KMS-11 (cell line): ENCODE data around the gene DMD.

Experiments used
- H2AFZ ChIP-seq: fragments of 200-600 bp; sonication (generic); 2 replicates; pipeline ENCODE4 v1.6.1; 2016; ENCODE audit warnings: antibody characterized with exemption, mixed run types, low read depth
- H3K27ac ChIP-seq: fragments of 200-600 bp; sonication (generic); 2 replicates; pipeline ENCODE4 v1.6.1; 2016; ENCODE audit warnings: mild to moderate bottlenecking, mixed run types
- H3K27me3 ChIP-seq: fragments of 200-600 bp; sonication (generic); 2 replicates; pipeline ENCODE4 v1.6.1; 2017; ENCODE audit warnings: mild to moderate bottlenecking, low read depth, mixed run types, moderate library complexity; ENCODE audit not compliant: insufficient read depth
- H3K36me3 ChIP-seq: fragments of 200-600 bp; sonication (generic); 2 replicates; pipeline ENCODE4 v1.6.1; 2017; ENCODE audit warnings: mild to moderate bottlenecking, mixed run types; ENCODE audit not compliant: insufficient read depth
- H3K4me1 ChIP-seq: fragments of 200-600 bp; sonication (generic); 2 replicates; pipeline ENCODE4 v1.6.1; 2016; ENCODE audit warnings: mild to moderate bottlenecking, low read depth, mixed run types; ENCODE audit not compliant: poor library complexity, severe bottlenecking
- H3K4me2 ChIP-seq: fragments of 200-600 bp; sonication (generic); 2 replicates; pipeline ENCODE4 v1.7.0; 2016; ENCODE audit warnings: mild to moderate bottlenecking, mixed run types
- H3K4me3 ChIP-seq: fragments of 200-600 bp; sonication (generic); IDR thresholded peaks from 2 replicates; pipeline ENCODE4 v1.6.1; 2017; ENCODE audit warnings: low read depth, low read length, mixed read lengths; ENCODE audit not compliant: insufficient read depth
- H3K79me2 ChIP-seq: fragments of 200-600 bp; sonication (generic); 2 replicates; pipeline ENCODE4 v1.6.1; 2016; ENCODE audit warnings: low read depth, mixed run types; ENCODE audit not compliant: insufficient read depth
- H3K9ac ChIP-seq: fragments of 200-600 bp; sonication (generic); 2 replicates; pipeline ENCODE4 v1.6.1; 2016; ENCODE audit warnings: mild to moderate bottlenecking, mixed run types
- H4K20me1 ChIP-seq: fragments of 200-600 bp; sonication (generic); 2 replicates; pipeline ENCODE4 v1.6.1; 2016; ENCODE audit warnings: mild to moderate bottlenecking, mixed run types; ENCODE audit not compliant: insufficient read depth
- CTCF ChIP-seq: fragments of 200-600 bp; sonication (generic); conservative IDR thresholded peaks from 2 replicates; pipeline ENCODE4 v1.6.1; 2017; ENCODE audit warnings: low read depth, mild to moderate bottlenecking, antibody characterized with exemption, low read length, moderate library complexity, mixed read lengths

DMD gene

GRCh38 chrX:33109858-33110257 is 101.5 kb downstream of the DMD start:
- H3K4me1 ChIP-seq, result no peaks in the 10 kb centered on the region
- TF ChIP-seq CTCF, result no peak
- H4K20me1 ChIP-seq, result no peaks in the 10 kb centered on the region
- no peak overlapping the region for H3K9ac ChIP-seq
- no peaks in the 10 kb centered on the region for H3K79me2 ChIP-seq
- H3K27ac ChIP-seq, result no peak overlapping the region
- H2AFZ ChIP-seq, result no peak overlapping the region
- no peaks in the 10 kb centered on the region for H3K36me3 ChIP-seq
- no peak overlapping the region for H3K4me3 ChIP-seq
- H3K4me2 ChIP-seq, result no peak overlapping the region
- no peaks in the 10 kb centered on the region for H3K27me3 ChIP-seq

- no peaks in the 10 kb centered on the region for H3K36me3 ChIP-seq
- no peaks in the 10 kb centered on the region for H3K27me3 ChIP-seq
- H3K4me1 ChIP-seq, result no peaks in the 10 kb centered on the region
- no peak overlapping the region for H3K4me2 ChIP-seq
- no peak overlapping the region for H3K9ac ChIP-seq
- no peaks in the 10 kb centered on the region for H3K79me2 ChIP-seq
- no peaks in the 10 kb centered on the region for H4K20me1 ChIP-seq
- no peak overlapping the region for H3K27ac ChIP-seq
- H2AFZ ChIP-seq, result no peak overlapping the region
- no peak overlapping the region for H3K4me3 ChIP-seq
- no peak for TF ChIP-seq CTCF
Observed at GRCh38 chrX:33106737-33107136, 104.6 kb downstream of the DMD start.

- Histone ChIP-seq H2AFZ (no peak overlapping the region), H3K4me1 (no peaks in the 10 kb centered on the region), H3K36me3 (no peaks in the 10 kb centered on the region), H3K4me2 (no peak overlapping the region), H3K4me3 (no peak overlapping the region), H3K27me3 (no peaks in the 10 kb centered on the region), H3K79me2 (no peaks in the 10 kb centered on the region), H3K27ac (no peak overlapping the region), H4K20me1 (no peaks in the 10 kb centered on the region), H3K9ac (no peak overlapping the region)
- no peak for TF ChIP-seq CTCF
Observed at GRCh38 chrX:33095079-33095478, 116.3 kb downstream of the DMD start.

GRCh38 chrX:33087411-33087810 is 123.9 kb downstream of the DMD start:
- H3K4me3 ChIP-seq, result no peak overlapping the region
- no peak overlapping the region for H3K4me2 ChIP-seq
- TF ChIP-seq CTCF, result no peak
- no peaks in the 10 kb centered on the region for H3K4me1 ChIP-seq
- no peaks in the 10 kb centered on the region for H3K36me3 ChIP-seq
- no peaks in the 10 kb centered on the region for H3K27me3 ChIP-seq
- no peak overlapping the region for H2AFZ ChIP-seq
- H4K20me1 ChIP-seq, result no peaks in the 10 kb centered on the region
- H3K9ac ChIP-seq, result no peak overlapping the region
- no peak overlapping the region for H3K27ac ChIP-seq
- H3K79me2 ChIP-seq, result no peaks in the 10 kb centered on the region

GRCh38 chrX:33086886-33087285 is 124.5 kb downstream of the DMD start:
- H3K4me3 ChIP-seq, result no peak overlapping the region
- H2AFZ ChIP-seq, result no peak overlapping the region
- no peak overlapping the region for H3K27ac ChIP-seq
- no peak for TF ChIP-seq CTCF
- no peak overlapping the region for H3K4me2 ChIP-seq
- no peaks in the 10 kb centered on the region for H3K27me3 ChIP-seq
- no peak overlapping the region for H3K9ac ChIP-seq
- no peaks in the 10 kb centered on the region for H4K20me1 ChIP-seq
- no peaks in the 10 kb centered on the region for H3K36me3 ChIP-seq
- H3K79me2 ChIP-seq, result no peaks in the 10 kb centered on the region
- H3K4me1 ChIP-seq, result no peaks in the 10 kb centered on the region
